Right atrium auricular region (tissue), 2 donors: ENCODE results near the gene LTBP4. TPM values are rescaled to one million over a fixed set of nuclear protein-coding genes. Genes with fewer than 3 reads are reported as not detected.

Experiments
- DNase-seq: peaks from one replicate; pipeline ENCODE4 v3.0.0-alpha.2; 2019; ENCODE audit warnings: low spot score
- H3K27ac ChIP-seq, 2 donors: fragments of 200-600 bp; sonication (generic); 1 replicate in 1 of 2; 2 replicates in 1 of 2; pipeline ENCODE4 v1.5.1; 2016 to 2019
- H3K27me3 ChIP-seq, 2 donors: fragments of 200-600 bp; sonication (generic); one replicate each; pipeline versions ENCODE4 v1.5.1 to v1.6.0; 2017 to 2019
- H3K36me3 ChIP-seq: fragments of 200-600 bp; sonication (generic); one replicate; pipeline ENCODE4 v1.5.1; 2016
- H3K4me1 ChIP-seq, 2 donors: fragments of 200-600 bp; sonication (generic); one replicate each; pipeline versions ENCODE4 v1.5.1 to v1.6.0; 2017 to 2019
- H3K4me3 ChIP-seq, 2 donors: fragments of 200-600 bp; sonication (generic); 1 replicate in 1 of 2; 2 replicates in 1 of 2; pipeline ENCODE4 v1.5.1; 2017 to 2019; ENCODE audit warnings: mild to moderate bottlenecking in 1 of 2, moderate library complexity in 1 of 2
- H3K9me3 ChIP-seq, 2 donors: fragments of 200-600 bp; sonication (generic); one replicate each; pipeline ENCODE4 v1.5.1; 2019
- CTCF ChIP-seq, 2 donors: fragments of 200-600 bp; sonication (generic); IDR thresholded peaks; one replicate each; pipeline ENCODE4 v1.5.1; 2019; ENCODE audit warnings: antibody characterized with exemption in 2 of 2
- total RNA-seq, 2 donors: library from RNA; depleted of rRNA; stranded (reverse); fragments of >200 nt; gene quantifications; one replicate each; pipeline ENCODE4 v1.1.0, GENCODE V29; 2016

The LTBP4 gene
- total RNA-seq, 2 donors from 2014 or later, result 152 to 257 TPM

DNA sequence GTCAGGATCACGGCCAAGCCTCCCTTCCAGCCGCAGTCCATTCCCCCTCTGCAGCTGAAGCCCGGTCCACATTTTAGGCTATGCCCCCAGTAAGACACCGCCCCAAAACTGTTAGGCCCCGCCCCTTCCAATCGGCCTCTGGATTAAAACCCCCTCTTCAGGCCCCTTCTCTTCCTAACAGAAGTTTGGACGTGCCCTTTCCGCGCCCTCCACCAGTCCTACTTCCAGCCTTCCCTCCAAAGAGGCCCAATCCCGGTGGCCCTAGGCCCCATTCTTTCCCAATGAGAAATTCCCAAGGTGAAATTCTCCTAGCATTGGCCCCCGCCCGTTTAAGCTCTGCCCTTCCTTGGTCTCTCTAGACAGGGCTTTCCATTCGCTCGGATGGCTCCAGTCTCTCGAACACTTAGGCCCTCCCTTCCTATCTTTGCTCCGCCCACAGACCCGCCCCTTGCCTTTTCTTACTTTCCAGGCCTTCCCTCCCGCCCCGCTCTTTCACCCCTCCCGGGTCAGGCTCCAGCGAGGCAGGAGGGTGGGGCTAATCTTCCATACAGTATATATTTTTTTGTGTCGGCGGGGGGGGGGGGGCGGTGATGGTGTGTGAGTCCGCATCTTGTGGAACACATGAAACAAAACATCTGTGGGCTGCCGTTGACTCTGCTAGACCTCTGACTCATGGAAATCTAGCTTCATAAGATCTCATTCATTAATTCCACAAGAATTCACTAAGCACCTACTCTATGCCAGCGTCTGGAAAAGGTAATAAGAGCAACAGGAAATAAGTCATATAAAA is 13.6 kb downstream of the LTBP4 start:
- H3K9me3 ChIP-seq, result no peaks in the 10 kb centered on the region
- TF ChIP-seq CTCF (IDR thresholded peaks at IDR 0.05), result no peak
- H3K27me3 ChIP-seq, result no peaks in the 10 kb centered on the region
- peaks cover 30% of the 10 kb centered on the region for H3K36me3 ChIP-seq
- peak overlapping the region; percentile 82 to 93 for H3K27ac ChIP-seq
- DNase-seq, result peak; percentile 93
- H3K4me1 ChIP-seq, result peaks cover 0 to 29% of the 10 kb centered on the region in 2 donors
- H3K4me3 ChIP-seq, result peak overlapping the region; percentile 56 to 61

DNA sequence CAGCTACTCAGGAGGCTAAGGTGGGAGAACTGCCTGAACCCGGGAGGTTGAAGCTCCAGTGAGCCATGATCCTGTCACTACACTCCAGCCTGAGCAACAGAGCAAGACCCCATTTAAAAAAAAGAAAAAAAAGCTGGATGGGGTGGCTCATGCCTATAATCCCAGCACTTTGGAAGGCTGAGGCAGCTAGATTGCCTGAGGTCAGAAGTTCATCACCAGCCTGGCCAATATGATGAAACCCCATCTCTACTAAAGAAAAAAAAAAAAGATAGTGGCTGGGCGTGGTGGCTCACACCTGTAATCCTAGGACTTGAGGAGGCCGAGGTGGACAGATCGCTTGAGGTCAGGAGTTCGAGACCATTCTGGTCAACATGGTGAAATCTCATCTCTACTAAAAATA is 15.0 kb downstream of the LTBP4 start:
- no peak overlapping the region for H3K27ac ChIP-seq
- H3K9me3 ChIP-seq, result no peaks in the 10 kb centered on the region
- H3K4me3 ChIP-seq, result no peak overlapping the region
- no peak for DNase-seq
- H3K36me3 ChIP-seq, result peaks cover 38% of the 10 kb centered on the region
- TF ChIP-seq CTCF (IDR thresholded peaks at IDR 0.05), result no peak
- no peaks in the 10 kb centered on the region for H3K27me3 ChIP-seq
- peaks cover 0 to 18% of the 10 kb centered on the region in 2 donors for H3K4me1 ChIP-seq

DNA sequence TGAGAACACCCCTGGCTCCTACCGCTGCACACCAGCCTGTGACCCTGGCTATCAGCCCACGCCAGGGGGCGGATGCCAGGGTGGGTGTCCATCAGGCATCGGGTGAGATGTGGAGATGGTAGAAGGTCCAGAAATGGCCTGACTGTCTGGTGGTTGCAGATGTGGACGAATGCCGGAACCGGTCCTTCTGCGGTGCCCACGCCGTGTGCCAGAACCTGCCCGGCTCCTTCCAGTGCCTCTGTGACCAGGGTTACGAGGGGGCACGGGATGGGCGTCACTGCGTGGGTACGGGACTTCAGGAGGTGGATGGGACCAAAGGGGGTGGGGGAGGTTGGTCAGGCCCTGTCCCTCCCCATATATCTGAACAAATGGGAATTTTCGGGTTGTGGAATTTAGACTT is 15.8 kb downstream of the LTBP4 start:
- no peak for DNase-seq
- Histone ChIP-seq H3K4me3 (no peak overlapping the region), H3K27ac (no peak overlapping the region), H3K36me3 (peaks cover 44% of the 10 kb centered on the region), H3K9me3 (no peaks in the 10 kb centered on the region), H3K4me1 (peaks cover 0 to 18% of the 10 kb centered on the region in 2 donors), H3K27me3 (no peaks in the 10 kb centered on the region)
- no peak for TF ChIP-seq CTCF (IDR thresholded peaks at IDR 0.05)

DNA sequence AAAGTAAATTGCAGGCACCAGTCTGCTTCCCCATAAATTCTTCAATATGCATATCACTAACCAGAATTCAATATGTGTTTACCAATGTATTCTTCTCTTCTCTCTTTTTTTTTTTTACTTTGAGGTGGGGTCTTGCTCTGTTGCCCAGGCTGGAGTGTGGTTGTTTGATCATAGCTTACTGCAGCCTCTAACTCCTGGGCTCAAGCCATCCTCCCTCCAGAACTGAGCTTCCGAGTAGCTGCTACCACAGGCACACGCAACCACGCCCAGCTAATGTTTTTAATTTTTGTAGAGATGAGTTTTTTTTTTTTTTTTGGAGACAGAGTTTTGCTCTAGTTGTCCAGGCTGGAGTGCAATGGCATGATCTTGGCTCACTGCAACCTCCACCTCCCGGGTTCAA is 16.8 kb downstream of the LTBP4 start:
- Histone ChIP-seq H3K4me1 (peaks cover 0 to 18% of the 10 kb centered on the region in 2 donors), H3K4me3 (no peak overlapping the region), H3K36me3 (peaks cover 53% of the 10 kb centered on the region), H3K9me3 (no peaks in the 10 kb centered on the region), H3K27ac (no peak overlapping the region), H3K27me3 (no peaks in the 10 kb centered on the region)
- TF ChIP-seq CTCF (IDR thresholded peaks at IDR 0.05), result no peak
- DNase-seq, result no peak

DNA sequence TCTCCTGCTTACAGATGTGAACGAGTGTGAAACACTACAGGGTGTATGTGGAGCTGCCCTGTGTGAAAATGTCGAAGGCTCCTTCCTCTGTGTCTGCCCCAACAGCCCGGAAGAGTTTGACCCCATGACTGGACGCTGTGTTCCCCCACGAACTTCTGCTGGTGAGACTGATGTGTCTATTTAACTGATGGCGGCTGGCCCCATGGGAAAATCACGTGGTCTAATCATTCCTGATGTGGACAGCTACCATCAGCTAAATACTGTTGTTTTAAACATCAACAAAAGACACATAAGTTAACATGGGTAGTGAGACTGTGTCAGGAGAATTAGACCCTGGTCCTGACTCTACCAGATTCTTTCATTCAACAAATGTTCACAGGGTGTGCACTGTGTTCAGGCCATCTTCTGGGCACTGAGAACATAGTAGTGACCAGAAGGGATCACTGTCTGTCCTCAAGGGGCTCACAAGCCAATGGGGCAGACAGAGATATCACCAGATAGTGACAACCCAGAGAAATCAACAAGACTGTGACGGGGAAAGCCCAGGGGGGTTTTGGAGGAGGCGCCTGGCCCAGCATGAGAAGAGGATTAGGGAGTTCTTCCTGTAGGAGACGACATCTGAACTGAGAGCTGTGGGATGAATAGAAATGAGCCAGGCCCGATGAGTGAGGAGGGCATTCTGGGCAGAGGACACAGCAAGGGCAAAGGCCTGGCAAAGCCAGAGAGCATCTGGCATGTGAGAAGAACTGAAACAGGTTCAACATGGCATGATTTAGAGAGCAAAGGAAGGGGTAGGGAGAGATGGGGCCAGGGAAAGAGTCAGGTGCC is 18.4 kb downstream of the LTBP4 start:
- no peak for DNase-seq
- H3K27ac ChIP-seq, result peak overlapping the region; percentile 26 to 28

More for the DNA sequence above, 18.4 kb downstream of the LTBP4 start:
- Histone ChIP-seq H3K27me3 (no peaks in the 10 kb centered on the region), H3K36me3 (peaks cover 69% of the 10 kb centered on the region), H3K4me1 (peaks cover 0 to 8% of the 10 kb centered on the region in 2 donors), H3K4me3 (no peak overlapping the region), H3K9me3 (no peaks in the 10 kb centered on the region)
- TF ChIP-seq CTCF (IDR thresholded peaks at IDR 0.05), result no peak
